Calu3 (cell line): ENCODE measurements around the gene KRT36. TPM values are rescaled to one million over a fixed set of nuclear protein-coding genes. Genes with fewer than 3 reads are reported as not detected.

Experiments used
- BruUV-seq: library from RNA; stranded (reverse); fragments of 400-500 nt; replicated peaks from 2 replicates; lab custom pipeline; 2021; lab: Mats Ljungman, UMichigan
- CTCF ChIA-PET: fragments of 300-600 bp; sonication (Branson Sonifier 250); formaldehyde crosslinking; loops from one replicate; lab custom pipeline; 2022; ENCODE audit warnings: antibody characterized with exemption; lab: Charles Lee
- DNase-seq: peaks from one replicate; pipeline ENCODE4 v3.0.0; 2022
- H3K27ac Mint-ChIP-seq: one replicate; pipeline ENCODE4 v1.8.0; 2022; ENCODE audit warnings: mixed read lengths; ENCODE audit not compliant: unreplicated experiment
- H3K27me3 Mint-ChIP-seq: one replicate; pipeline ENCODE4 v1.8.0; 2022; ENCODE audit warnings: mixed read lengths; ENCODE audit not compliant: unreplicated experiment
- H3K36me3 Mint-ChIP-seq: one replicate; pipeline ENCODE4 v1.8.0; 2022; ENCODE audit warnings: mild to moderate bottlenecking, moderate library complexity, mixed read lengths; ENCODE audit not compliant: insufficient read depth, unreplicated experiment
- H3K4me1 Mint-ChIP-seq: one replicate; pipeline ENCODE4 v1.8.0; 2022; ENCODE audit warnings: mild to moderate bottlenecking, low read depth, mixed read lengths; ENCODE audit not compliant: unreplicated experiment
- H3K4me3 Mint-ChIP-seq: one replicate; pipeline ENCODE4 v1.8.0; 2022; ENCODE audit warnings: mild to moderate bottlenecking, low read depth, moderate library complexity, mixed read lengths; ENCODE audit not compliant: unreplicated experiment
- H3K9me3 Mint-ChIP-seq: one replicate; pipeline ENCODE4 v1.8.0; 2022; ENCODE audit warnings: low read depth, mixed read lengths; ENCODE audit not compliant: unreplicated experiment
- intact Hi-C: fragments of 100-400 bp; cut with micrococcal nuclease; formaldehyde crosslinking; loops from one replicate; pipeline ENCODE4 v1.10.0; 2022; ENCODE audit not compliant: unreplicated experiment
- total RNA-seq: library from RNA; stranded (reverse); gene quantifications from 2 replicates; pipeline ENCODE4 v1.2.3, GENCODE V29; 2022
- TF ChIP-seq, protein P1 (sequence below): fragments of 200-600 bp; IDR thresholded peaks from one replicate; pipeline ENCODE4 v1.8.0; 2022; ENCODE audit warnings: antibody characterized with exemption; ENCODE audit not compliant: unreplicated experiment

Gene KRT36
- total RNA-seq, 1 experiment from 2014 or later, result not detected

GRCh38 chr17:41516830-41517283 lies 27.1 kb upstream of the KRT36 start:
- H3K36me3 Mint-ChIP-seq, result peaks cover 95% of the 10 kb centered on the region
- H3K27me3 Mint-ChIP-seq, result no peaks in the 10 kb centered on the region
- no TSS peak for BruUV-seq
- TF ChIP-seq, protein P1, sequence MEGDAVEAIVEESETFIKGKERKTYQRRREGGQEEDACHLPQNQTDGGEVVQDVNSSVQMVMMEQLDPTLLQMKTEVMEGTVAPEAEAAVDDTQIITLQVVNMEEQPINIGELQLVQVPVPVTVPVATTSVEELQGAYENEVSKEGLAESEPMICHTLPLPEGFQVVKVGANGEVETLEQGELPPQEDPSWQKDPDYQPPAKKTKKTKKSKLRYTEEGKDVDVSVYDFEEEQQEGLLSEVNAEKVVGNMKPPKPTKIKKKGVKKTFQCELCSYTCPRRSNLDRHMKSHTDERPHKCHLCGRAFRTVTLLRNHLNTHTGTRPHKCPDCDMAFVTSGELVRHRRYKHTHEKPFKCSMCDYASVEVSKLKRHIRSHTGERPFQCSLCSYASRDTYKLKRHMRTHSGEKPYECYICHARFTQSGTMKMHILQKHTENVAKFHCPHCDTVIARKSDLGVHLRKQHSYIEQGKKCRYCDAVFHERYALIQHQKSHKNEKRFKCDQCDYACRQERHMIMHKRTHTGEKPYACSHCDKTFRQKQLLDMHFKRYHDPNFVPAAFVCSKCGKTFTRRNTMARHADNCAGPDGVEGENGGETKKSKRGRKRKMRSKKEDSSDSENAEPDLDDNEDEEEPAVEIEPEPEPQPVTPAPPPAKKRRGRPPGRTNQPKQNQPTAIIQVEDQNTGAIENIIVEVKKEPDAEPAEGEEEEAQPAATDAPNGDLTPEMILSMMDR, result no peak
- H3K9me3 Mint-ChIP-seq, result no peaks in the 10 kb centered on the region
- H3K4me3 Mint-ChIP-seq, result no peak overlapping the region
- no peak for DNase-seq
- peaks cover 39% of the 10 kb centered on the region for H3K4me1 Mint-ChIP-seq
- peak overlapping the region; percentile 20 for H3K27ac Mint-ChIP-seq
- CTCF ChIA-PET, result interaction anchor here (1.7 to 19.2 kb wide), 2 partner anchors 11 to 30 kb away, joined by 4 to 471 read pairs; partner anchors contain the start of gene KRT13
- intact Hi-C loops, result no loop called here

DNA sequence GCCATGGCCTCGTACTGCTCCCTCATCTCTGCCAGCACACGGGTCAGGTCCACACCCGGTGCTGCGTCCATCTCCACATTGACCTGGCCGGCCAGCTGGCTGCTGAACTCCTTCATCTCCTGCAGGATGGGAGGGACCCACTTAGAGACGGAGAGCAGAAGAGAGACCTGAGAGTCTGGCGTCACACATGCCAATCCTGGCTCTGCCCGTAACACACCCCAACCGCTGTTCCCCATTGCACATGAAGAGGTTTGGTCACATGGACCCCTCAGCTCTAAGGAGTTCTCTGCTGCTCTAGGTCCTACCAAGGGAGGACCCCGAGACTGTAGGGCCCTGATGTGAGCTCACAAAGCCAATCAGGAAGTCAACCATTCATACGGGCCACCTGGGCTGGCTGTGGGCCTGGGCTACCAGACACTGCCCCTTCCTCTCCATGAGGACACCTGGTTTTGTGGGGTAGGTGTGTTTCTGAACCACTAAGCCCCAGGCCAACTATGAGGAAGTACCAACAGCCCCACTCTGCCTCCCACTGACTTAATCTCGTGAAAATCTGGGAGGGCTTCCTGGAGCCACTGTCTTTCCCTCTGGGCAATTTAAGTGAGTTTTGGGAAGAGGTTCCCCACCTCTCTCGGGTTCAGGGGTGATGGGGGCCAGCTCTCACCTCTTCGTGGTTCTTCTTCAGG lies 26.6 kb upstream of the KRT36 start:
- H3K36me3 Mint-ChIP-seq, result peaks cover 95% of the 10 kb centered on the region
- CTCF ChIA-PET, result interaction anchor here (0.6 to 19.2 kb wide), 3 partner anchors 11 to 151 kb away, joined by 4 to 471 read pairs (median 7); partner anchors contain the start of gene KRT13
- no peak overlapping the region for H3K4me3 Mint-ChIP-seq
- intact Hi-C loops, result no loop called here
- no peak for DNase-seq
- H3K27me3 Mint-ChIP-seq, result no peaks in the 10 kb centered on the region
- H3K9me3 Mint-ChIP-seq, result no peaks in the 10 kb centered on the region
- no peak overlapping the region for H3K27ac Mint-ChIP-seq
- peaks cover 39% of the 10 kb centered on the region for H3K4me1 Mint-ChIP-seq
- TF ChIP-seq, protein P1, result no peak
- BruUV-seq, result no TSS peak

GRCh38 chr17:41513168-41513547 lies 23.4 kb upstream of the KRT36 start:
- H3K9me3 Mint-ChIP-seq, result no peaks in the 10 kb centered on the region
- BruUV-seq, result no TSS peak
- H3K27ac Mint-ChIP-seq, result peak overlapping the region; percentile 31
- no peak for DNase-seq
- intact Hi-C loops, result no loop called here
- CTCF ChIA-PET, result interaction anchor here (0.8 to 1.5 kb wide), 2 partner anchors 12 to 95 kb away, joined by 3 read pairs; no protein-coding TSS in a partner anchor
- peaks cover 19% of the 10 kb centered on the region for H3K4me1 Mint-ChIP-seq
- TF ChIP-seq, protein P1, result no peak
- H3K4me3 Mint-ChIP-seq, result no peak overlapping the region
- H3K36me3 Mint-ChIP-seq, result peaks cover 73% of the 10 kb centered on the region
- no peaks in the 10 kb centered on the region for H3K27me3 Mint-ChIP-seq

DNA sequence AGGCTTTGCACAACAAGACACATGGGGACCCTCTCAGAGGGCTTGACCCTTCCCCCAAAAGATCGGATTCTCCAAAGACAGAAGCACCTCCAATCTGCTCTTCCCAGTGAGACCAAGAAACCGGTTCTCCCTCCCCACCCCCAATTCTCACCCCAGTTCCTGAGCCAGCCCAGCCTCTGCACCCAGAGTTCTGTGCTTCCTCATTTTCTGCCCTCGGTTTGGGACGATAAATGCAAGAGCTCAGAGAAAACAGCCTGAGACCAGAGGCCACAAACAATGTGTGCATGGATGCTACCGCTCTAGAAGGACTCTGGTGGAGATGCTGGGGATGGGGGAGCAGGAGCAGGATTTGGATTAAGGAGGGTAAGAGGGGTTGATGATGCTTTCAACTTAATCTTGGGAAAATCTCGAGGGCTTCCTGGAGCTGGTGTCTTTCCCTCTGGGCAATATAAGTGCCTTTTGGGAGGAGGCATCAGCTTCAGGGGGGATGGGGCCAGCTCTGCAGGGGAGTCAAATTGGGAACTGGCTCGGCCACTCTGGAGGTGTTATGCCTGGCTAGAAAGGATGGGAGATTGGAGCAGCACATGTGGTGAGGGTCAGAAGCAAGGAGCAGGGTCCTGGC lies 22.9 kb upstream of the KRT36 start:
- intact Hi-C loops, result no loop called here
- no peaks in the 10 kb centered on the region for H3K9me3 Mint-ChIP-seq
- TF ChIP-seq, protein P1, result no peak
- peaks cover 70% of the 10 kb centered on the region for H3K36me3 Mint-ChIP-seq
- H3K27ac Mint-ChIP-seq, result peak overlapping the region; percentile 31
- H3K27me3 Mint-ChIP-seq, result no peaks in the 10 kb centered on the region
- H3K4me1 Mint-ChIP-seq, result peaks cover 21% of the 10 kb centered on the region
- BruUV-seq, result no TSS peak
- no peak for DNase-seq
- CTCF ChIA-PET, result interaction anchor here (0.8 to 1.3 kb wide), 3 partner anchors 11 to 36 kb away, joined by 3 to 4 read pairs (median 3); no protein-coding TSS in a partner anchor
- H3K4me3 Mint-ChIP-seq, result no peak overlapping the region
